MM.1S (cell line): Measurements from ENCODE around the gene UNK.

Experiments
- EZH2 ChIP-seq: fragments of 300-600 bp; sonication (generic); optimal IDR thresholded peaks from 2 replicates; pipeline ENCODE3; 2017; ENCODE audit warnings: low read depth, mild to moderate bottlenecking, antibody characterized with exemption, low read length, mixed read lengths
- EZH2phosphoT487 ChIP-seq: fragments of 300-600 bp; sonication (generic); IDR thresholded peaks from 2 replicates; pipeline ENCODE4 v1.6.1; 2018; ENCODE audit warnings: antibody characterized with exemption, low read length
- TF ChIP-seq, protein P1 (sequence below): fragments of 300-600 bp; sonication (generic); IDR thresholded peaks from 2 replicates; pipeline ENCODE4 v1.5.1; 2016; ENCODE audit warnings: antibody characterized with exemption, low read length, mixed read lengths

DNA sequence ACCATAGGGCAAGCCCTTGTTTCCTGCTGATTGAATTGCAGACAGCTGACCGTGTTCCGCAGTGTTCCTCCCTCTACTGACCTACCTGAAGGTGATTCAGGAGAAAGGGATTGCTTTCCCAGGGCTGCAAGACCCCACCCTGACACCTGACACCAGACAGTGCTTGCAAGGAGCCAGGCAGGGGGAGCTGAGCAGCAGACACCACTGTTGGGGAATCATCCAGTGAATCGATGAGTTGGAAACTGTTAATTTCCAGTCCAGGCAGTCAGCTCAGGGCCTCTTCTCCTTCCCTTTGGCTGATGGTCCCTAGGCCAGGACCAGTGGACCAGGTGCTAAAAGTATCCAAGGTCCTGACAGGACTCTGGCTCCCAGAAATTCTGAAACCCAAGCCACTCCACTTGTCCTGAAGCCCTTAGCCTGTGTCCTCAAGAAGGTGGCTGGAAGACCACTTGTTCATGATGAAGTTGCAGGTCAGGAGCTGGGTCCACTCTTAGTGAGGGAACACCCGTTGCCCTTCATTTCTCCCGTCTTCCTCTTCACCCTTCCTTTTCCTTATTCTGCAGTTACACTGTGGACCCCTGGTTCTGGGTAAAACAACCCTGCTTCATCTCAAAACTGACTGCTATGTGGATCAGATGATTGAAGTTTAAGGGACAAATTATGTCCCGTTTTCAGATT lies 9.5 kb upstream of the UNK start:
- TF ChIP-seq, protein P1, sequence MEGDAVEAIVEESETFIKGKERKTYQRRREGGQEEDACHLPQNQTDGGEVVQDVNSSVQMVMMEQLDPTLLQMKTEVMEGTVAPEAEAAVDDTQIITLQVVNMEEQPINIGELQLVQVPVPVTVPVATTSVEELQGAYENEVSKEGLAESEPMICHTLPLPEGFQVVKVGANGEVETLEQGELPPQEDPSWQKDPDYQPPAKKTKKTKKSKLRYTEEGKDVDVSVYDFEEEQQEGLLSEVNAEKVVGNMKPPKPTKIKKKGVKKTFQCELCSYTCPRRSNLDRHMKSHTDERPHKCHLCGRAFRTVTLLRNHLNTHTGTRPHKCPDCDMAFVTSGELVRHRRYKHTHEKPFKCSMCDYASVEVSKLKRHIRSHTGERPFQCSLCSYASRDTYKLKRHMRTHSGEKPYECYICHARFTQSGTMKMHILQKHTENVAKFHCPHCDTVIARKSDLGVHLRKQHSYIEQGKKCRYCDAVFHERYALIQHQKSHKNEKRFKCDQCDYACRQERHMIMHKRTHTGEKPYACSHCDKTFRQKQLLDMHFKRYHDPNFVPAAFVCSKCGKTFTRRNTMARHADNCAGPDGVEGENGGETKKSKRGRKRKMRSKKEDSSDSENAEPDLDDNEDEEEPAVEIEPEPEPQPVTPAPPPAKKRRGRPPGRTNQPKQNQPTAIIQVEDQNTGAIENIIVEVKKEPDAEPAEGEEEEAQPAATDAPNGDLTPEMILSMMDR = no peak
- TF ChIP-seq EZH2 (no peak), EZH2phosphoT487 (no peak)
